DND-41 (cell line): ENCODE results near the gene PILRA.

Experiments used
- ATAC-seq: fragments of 200-7000 bp; cut with Tn5 transposase; 3 replicates; pipeline ENCODE4 v1.9.1; 2021; ENCODE audit warnings: low read depth; ENCODE audit not compliant: insufficient read depth
- DNase-seq: peaks from one replicate; pipeline ENCODE4 v3.0.0-alpha.2; 2020
- H2AFZ ChIP-seq: 2 replicates; pipeline ENCODE4 v1.6.0; 2012; ENCODE audit warnings: low read depth, low read length
- H3K27ac ChIP-seq: 2 replicates; pipeline ENCODE4 v1.5.1; 2012; ENCODE audit warnings: low read length, inconsistent platforms
- H3K27me3 ChIP-seq: fragments of 200-600 bp; sonication (generic); 2 replicates; pipeline ENCODE4 v1.6.0; 2012; ENCODE audit warnings: low read length, mild to moderate bottlenecking, inconsistent platforms; ENCODE audit not compliant: insufficient read depth, poor library complexity
- H3K36me3 ChIP-seq: 2 replicates; pipeline ENCODE4 v1.5.1; 2012; ENCODE audit warnings: low read length, inconsistent platforms; ENCODE audit not compliant: insufficient read depth
- H3K4me1 ChIP-seq: 2 replicates; pipeline ENCODE4 v1.5.1; 2012; ENCODE audit warnings: mild to moderate bottlenecking, low read length; ENCODE audit not compliant: insufficient read depth
- H3K4me2 ChIP-seq: 2 replicates; pipeline ENCODE4 v1.6.0; 2012; ENCODE audit warnings: mild to moderate bottlenecking, moderate library complexity, low read length, inconsistent platforms; ENCODE audit not compliant: insufficient read depth
- H3K4me3 ChIP-seq, 2 experiments: fragments of 200-600 bp in 1 of 2; shearing (Covaris generic) in 1 of 2; 2 replicates each; pipeline ENCODE4 v1.5.1; 2012 to 2016; ENCODE audit warnings: inconsistent platforms in 2 of 2, low read length in 2 of 2, mild to moderate bottlenecking in 2 of 2, low read depth in 1 of 2, moderate library complexity in 1 of 2
- H3K79me2 ChIP-seq: 2 replicates; pipeline ENCODE4 v1.6.0; 2012; ENCODE audit warnings: low read length, inconsistent platforms; ENCODE audit not compliant: insufficient read depth
- H3K9ac ChIP-seq: 2 replicates; pipeline ENCODE4 v1.6.0; 2012; ENCODE audit warnings: low read depth, mild to moderate bottlenecking, inconsistent platforms, low read length, moderate library complexity
- H3K9me3 ChIP-seq: 2 replicates; pipeline ENCODE4 v1.5.1; 2012; ENCODE audit warnings: low read length, moderate library complexity, mild to moderate bottlenecking, inconsistent platforms; ENCODE audit not compliant: insufficient read depth, severe bottlenecking
- H4K20me1 ChIP-seq: 2 replicates; pipeline ENCODE4 v1.6.0; 2012; ENCODE audit warnings: low read length; ENCODE audit not compliant: insufficient read depth
- CTCF ChIP-seq: IDR thresholded peaks from 2 replicates; pipeline ENCODE4 v1.5.1; 2012; ENCODE audit warnings: borderline replicate concordance, low read length, moderate library complexity, mild to moderate bottlenecking; ENCODE audit not compliant: poor library complexity, severe bottlenecking; ENCODE audit errors: extremely low read depth
- EZH2 ChIP-seq: IDR thresholded peaks from 3 replicates; pipeline ENCODE4 v1.6.1; 2012; ENCODE audit warnings: borderline replicate concordance, low read depth, mild to moderate bottlenecking, moderate library complexity, low read length, inconsistent platforms; ENCODE audit not compliant: severe bottlenecking

The PILRA gene

GRCh38 chr7:100384628-100385294 lies 11.5 kb downstream of the PILRA start:
- H3K9me3 ChIP-seq: no peaks in the 10 kb centered on the region
- H3K4me1 ChIP-seq: no peaks in the 10 kb centered on the region
- H2AFZ ChIP-seq: no peak overlapping the region; the same call in 1 of the 2 replicates
- no peaks in the 10 kb centered on the region for H3K27me3 ChIP-seq
- H4K20me1 ChIP-seq: no peaks in the 10 kb centered on the region
- DNase-seq (no peak), ATAC-seq (no peak)
- H3K4me3 ChIP-seq: no peak overlapping the region
- no peak for TF ChIP-seq EZH2
- H3K27ac ChIP-seq: no peak overlapping the region
- no peak overlapping the region for H3K9ac ChIP-seq
- no peaks in the 10 kb centered on the region for H3K79me2 ChIP-seq
- no peak overlapping the region for H3K4me2 ChIP-seq
- H3K36me3 ChIP-seq: no peaks in the 10 kb centered on the region

GRCh38 chr7:100386940-100387339 lies 13.7 kb downstream of the PILRA start:
- Histone ChIP-seq H3K4me3 (no peak overlapping the region), H2AFZ (no peak overlapping the region), H3K27ac (no peak overlapping the region), H4K20me1 (no peaks in the 10 kb centered on the region), H3K9ac (no peak overlapping the region), H3K4me1 (no peaks in the 10 kb centered on the region), H3K36me3 (no peaks in the 10 kb centered on the region), H3K4me2 (no peak overlapping the region), H3K27me3 (no peaks in the 10 kb centered on the region), H3K79me2 (no peaks in the 10 kb centered on the region), H3K9me3 (no peaks in the 10 kb centered on the region)
- DNase-seq (no peak), ATAC-seq (no peak)
- TF ChIP-seq EZH2 (no peak), CTCF (no peak)

GRCh38 chr7:100387695-100388094 lies 14.4 kb downstream of the PILRA start:
- H3K27me3 ChIP-seq: no peaks in the 10 kb centered on the region
- DNase-seq (no peak), ATAC-seq (no peak)
- H3K4me2 ChIP-seq: no peak overlapping the region
- no peak overlapping the region for H3K4me3 ChIP-seq
- H3K9ac ChIP-seq: no peak overlapping the region
- no peak overlapping the region for H2AFZ ChIP-seq
- H3K36me3 ChIP-seq: no peaks in the 10 kb centered on the region
- H3K4me1 ChIP-seq: no peaks in the 10 kb centered on the region
- TF ChIP-seq EZH2: no peak
- TF ChIP-seq CTCF: no peak
- no peaks in the 10 kb centered on the region for H3K9me3 ChIP-seq
- no peaks in the 10 kb centered on the region for H4K20me1 ChIP-seq
- H3K79me2 ChIP-seq: no peaks in the 10 kb centered on the region
- no peak overlapping the region for H3K27ac ChIP-seq

- H3K4me2 ChIP-seq: no peak overlapping the region
Measured at GRCh38 chr7:100389437-100390088, 16.3 kb downstream of the PILRA start.

More at GRCh38 chr7:100389437-100390088, 16.3 kb downstream of the PILRA start:
- H3K4me3 ChIP-seq: no peak overlapping the region
- no peaks in the 10 kb centered on the region for H4K20me1 ChIP-seq
- H3K9ac ChIP-seq: no peak overlapping the region
- H3K9me3 ChIP-seq: no peaks in the 10 kb centered on the region
- TF ChIP-seq EZH2 (no peak), CTCF (no peak)
- no peak overlapping the region for H2AFZ ChIP-seq
- H3K4me1 ChIP-seq: no peaks in the 10 kb centered on the region
- no peak overlapping the region for H3K27ac ChIP-seq
- H3K79me2 ChIP-seq: no peaks in the 10 kb centered on the region
- ATAC-seq (0 out of 3 replicates have a peak, but pooled peaks have one; percentile 24), DNase-seq (no peak)
- H3K36me3 ChIP-seq: no peaks in the 10 kb centered on the region
- no peaks in the 10 kb centered on the region for H3K27me3 ChIP-seq
